TTC549 (cell line): ENCODE results near the gene TNFSF15.

ENCODE experiments used
- FAIRE-seq: peaks from 2 replicates; lab custom pipeline; 2012; peaks lifted over from hg19 to GRCh38; lab: Jason Lieb, UNC

Gene TNFSF15

DNA sequence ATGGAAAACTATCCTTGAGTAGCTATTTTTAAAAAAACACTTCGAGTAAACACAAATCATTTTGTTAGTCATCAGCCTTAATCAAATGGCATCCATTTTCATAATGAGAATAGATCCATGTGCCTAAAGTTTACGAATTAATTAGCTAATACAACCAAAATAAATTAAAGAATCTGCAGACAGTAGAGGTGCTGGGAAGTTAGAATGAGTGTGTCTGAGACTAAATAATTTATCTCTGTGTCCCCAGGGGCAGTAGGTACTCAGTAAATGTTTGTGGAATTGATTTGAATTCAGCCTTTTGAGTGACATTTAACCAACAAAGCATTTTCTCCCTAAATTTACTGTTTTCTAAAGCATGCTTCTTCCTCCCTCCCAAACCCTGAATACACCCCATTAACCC, 18.6 kb downstream of the TNFSF15 start:
- FAIRE-seq: no peak

GRCh38 chr9:114785866-114786650, 19.8 kb downstream of the TNFSF15 start:
- no peak for FAIRE-seq

- FAIRE-seq: no peak
Measured at GRCh38 chr9:114784721-114785279, 21.0 kb downstream of the TNFSF15 start.

DNA sequence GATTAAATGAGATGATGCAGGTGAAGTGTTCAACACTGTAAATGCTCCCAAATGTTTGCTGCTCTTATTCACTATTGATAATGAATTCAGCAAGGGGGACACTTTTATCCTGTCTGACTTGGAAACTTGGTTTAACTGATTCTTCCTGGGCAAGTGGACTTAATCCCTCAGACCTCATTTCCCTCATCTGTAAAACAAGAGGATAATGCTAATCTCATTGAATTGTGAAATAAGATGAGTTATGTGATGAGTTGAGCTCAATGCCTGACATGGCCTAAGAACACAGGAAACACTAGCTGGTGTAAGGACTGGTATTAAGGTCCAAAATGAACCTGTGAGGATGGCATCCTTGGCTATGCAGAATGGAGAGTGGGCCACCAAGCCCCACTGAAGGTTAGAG, 23.3 kb downstream of the TNFSF15 start:
- FAIRE-seq: no peak

DNA sequence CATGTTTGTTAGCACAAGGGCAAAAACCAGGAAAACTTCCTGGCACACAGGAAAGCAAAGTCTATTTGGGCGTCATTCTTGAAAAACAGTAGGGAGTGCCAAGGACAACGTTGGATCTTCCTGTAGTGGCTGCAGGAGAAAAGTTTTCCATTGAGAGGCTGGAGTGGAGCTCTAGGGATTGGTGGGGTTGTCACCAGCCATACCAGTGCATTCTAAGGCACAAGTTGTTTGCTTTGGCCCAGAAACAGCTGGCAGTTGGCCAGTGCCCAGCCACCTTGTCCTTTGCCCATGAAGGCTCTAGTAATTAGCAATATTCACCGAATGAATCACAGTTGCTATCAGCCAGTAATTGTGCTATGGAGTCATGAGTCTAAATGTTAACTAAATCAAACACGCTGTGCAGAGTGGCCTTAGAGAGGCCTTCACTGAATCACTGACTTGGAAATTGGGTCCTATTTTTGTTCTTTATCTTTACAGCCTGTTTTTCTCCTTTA, 26.4 kb downstream of the TNFSF15 start:
- no peak for FAIRE-seq

GRCh38 chr9:114777821-114778609, 27.8 kb downstream of the TNFSF15 start:
- no peak for FAIRE-seq

- no peak for FAIRE-seq
Measured at GRCh38 chr9:114776683-114777399, 29.0 kb downstream of the TNFSF15 start.

- no peak for FAIRE-seq
Measured at GRCh38 chr9:114775981-114776380, 29.9 kb downstream of the TNFSF15 start.

DNA sequence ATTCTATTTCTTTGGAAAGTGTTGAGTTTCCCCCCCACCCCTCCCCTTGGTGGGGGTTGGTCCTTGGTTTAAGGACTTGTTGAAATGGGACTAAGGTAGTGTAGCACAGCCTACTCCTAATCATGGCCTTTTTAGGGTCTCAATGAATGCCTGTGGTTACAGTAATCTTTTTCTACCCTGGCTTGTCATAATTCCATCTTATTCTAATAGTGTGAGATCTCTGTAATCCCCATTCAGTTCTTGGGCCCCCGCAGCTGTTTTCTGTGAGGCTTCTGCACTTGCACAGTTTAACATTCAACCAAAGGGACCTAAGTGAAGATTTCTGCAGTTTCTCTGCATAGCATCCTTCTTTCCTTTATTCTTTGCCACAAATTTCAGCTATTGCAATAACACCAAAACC, 30.7 kb downstream of the TNFSF15 start:
- no peak for FAIRE-seq

DNA sequence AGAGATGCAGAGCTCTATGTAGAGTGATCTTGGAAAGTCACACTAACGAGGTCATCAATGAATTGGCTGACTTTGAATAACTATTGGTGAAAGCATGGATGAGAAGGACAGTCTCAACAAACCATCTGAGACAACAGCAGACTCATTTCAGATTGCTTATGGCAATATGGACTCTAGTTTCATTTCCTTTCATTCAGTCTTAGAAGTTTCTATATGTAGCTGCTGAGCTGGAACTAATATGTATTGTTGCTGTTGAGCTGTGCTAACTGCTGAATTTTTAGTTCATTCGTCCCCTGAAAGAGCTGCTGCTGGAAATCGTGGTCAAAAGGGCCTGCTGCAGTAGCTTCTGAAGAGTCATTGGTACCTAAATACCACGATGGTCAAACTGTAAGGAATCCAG, 31.3 kb downstream of the TNFSF15 start:
- no peak for FAIRE-seq

- FAIRE-seq: no peak
Measured at GRCh38 chr9:114771889-114772288, 34.0 kb downstream of the TNFSF15 start.

GRCh38 chr9:114770991-114771390, 34.8 kb downstream of the TNFSF15 start:
- FAIRE-seq: no peak

DNA sequence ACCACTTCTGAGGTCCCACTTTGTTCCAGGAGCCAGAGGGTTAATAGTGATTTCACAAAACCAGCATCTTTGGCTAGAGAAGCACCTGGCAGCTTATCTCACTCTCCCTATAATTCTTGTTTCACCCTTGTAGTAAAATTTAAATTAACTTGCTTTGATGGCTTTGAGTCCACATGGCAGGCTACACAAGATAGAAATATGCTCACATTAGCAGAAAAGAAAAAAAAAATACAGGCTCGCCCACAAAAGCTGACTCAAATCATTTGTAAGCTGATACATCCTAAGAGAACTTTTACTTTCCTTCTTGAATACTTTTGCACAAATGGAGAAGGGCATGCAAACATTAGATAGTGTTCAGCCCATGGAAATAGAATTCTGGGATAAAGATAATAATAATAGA, 36.2 kb downstream of the TNFSF15 start:
- no peak for FAIRE-seq

GRCh38 chr9:114763220-114763619, 42.6 kb downstream of the TNFSF15 start:
- no peak for FAIRE-seq

- no peak for FAIRE-seq
Measured at GRCh38 chr9:114761523-114761922, 44.3 kb downstream of the TNFSF15 start.

DNA sequence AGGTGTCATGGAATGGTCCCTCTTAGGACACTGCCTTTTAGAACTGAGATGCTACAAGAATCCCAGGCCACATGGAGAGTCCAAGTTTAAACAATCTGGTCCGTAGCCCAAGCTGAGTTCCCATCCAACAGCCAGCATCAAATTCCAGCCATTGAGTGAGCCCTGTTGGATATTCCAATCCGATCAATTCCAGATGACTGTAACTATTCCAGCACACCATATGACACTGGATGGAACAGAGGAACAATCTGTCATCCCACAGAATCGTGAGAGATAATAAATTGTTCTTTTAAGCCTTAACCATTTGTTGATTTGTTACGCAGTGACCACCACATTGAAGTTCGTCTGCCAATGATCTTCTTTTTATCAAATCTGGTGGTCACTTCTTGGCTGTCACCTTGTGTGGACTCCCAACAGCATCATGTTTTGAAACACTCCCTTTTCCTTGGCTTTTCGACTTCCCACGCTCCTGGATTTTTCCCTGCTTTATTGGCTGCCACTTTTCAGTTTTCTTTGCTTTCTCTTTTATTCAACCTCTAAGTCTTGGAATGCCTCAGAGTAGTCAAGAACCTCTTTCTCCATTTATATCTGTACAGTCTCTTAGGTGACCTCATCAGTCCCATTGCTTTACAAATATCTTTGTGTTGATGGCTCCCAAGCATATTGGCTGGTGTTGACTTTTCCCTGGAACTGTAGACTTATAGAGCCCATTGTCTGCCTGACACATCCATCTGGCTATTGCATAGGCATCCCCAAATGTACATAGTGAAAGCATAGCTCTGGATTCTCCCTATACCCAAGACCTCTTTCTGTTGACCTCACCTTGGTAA, 46.1 kb downstream of the TNFSF15 start:
- no peak for FAIRE-seq

GRCh38 chr9:114757984-114758383, 47.9 kb downstream of the TNFSF15 start:
- FAIRE-seq: no peak

- no peak for FAIRE-seq
Measured at GRCh38 chr9:114757395-114757794, 48.4 kb downstream of the TNFSF15 start.

GRCh38 chr9:114756920-114757319, 48.9 kb downstream of the TNFSF15 start:
- no peak for FAIRE-seq

DNA sequence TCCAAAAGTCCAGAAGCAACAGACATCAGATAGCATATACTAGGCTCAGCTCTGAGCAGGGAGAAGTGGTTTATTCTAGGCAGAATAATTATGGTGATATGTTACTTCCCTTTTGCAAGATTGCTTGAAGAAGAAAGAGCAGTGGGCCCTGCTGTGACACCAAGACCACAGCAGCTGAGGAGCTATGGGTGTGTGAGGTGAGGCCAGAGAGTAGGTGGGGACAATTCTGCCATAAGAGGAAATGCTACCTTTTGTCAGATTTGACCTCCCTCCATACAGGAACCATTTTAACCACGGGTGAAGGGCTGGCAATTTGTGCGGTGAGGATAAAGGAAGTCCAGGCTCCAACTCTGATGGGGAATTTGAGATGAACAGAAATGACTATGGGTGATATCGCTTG, 51.3 kb downstream of the TNFSF15 start:
- FAIRE-seq: no peak

DNA sequence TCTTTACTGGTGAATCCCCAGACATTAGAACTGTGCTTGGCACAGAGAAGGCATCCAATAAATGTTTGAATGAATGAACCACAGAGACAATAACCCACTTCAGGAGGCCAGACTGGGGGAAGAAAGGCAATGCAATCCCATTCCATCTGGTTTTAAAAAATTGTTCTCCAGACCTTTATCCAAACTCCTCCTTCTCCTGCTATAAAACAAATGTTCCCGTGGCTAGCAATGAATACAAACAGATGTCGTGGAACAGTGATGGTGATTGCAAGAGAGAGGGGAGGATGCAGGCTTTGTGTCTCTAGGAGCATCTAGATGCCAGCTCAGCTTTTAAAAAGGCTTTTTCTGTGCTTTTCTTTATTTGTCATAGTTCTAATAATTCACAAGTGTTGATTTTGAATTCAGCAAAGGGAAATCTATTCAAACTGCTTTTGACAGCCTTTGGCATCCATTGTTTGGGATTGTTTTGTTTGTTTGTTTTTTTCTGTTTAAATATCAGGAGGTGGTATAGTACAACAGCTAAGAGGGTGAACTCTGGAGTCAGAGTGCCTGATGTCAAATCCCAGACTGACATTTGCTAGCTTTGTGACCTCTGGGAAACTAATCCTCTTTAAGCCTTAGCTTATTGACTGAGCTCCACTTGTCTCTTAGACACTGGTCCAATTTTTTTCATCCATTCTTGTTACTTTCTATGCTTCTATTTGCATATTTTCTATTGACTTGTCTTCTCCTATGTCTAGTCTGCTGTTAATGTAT, 59.1 kb downstream of the TNFSF15 start:
- no peak for FAIRE-seq
